ENCODE data around the gene PYCARD. TPM values are rescaled to one million over a fixed set of nuclear protein-coding genes. Genes with fewer than 3 reads are reported as not detected.
A peak's percentile ranks its signal among the peaks of the same experiment; 100 is the strongest.
"Not testable (repeated sequence)": the region's sequence is repeated elsewhere in the genome, so short reads cannot be mapped to it uniquely, and the experiment has no call there.

PYCARD gene
- total and polyA plus RNA-seq, 12 donors: 1.7 to 26.1 (median 3.3) TPM

DNA sequence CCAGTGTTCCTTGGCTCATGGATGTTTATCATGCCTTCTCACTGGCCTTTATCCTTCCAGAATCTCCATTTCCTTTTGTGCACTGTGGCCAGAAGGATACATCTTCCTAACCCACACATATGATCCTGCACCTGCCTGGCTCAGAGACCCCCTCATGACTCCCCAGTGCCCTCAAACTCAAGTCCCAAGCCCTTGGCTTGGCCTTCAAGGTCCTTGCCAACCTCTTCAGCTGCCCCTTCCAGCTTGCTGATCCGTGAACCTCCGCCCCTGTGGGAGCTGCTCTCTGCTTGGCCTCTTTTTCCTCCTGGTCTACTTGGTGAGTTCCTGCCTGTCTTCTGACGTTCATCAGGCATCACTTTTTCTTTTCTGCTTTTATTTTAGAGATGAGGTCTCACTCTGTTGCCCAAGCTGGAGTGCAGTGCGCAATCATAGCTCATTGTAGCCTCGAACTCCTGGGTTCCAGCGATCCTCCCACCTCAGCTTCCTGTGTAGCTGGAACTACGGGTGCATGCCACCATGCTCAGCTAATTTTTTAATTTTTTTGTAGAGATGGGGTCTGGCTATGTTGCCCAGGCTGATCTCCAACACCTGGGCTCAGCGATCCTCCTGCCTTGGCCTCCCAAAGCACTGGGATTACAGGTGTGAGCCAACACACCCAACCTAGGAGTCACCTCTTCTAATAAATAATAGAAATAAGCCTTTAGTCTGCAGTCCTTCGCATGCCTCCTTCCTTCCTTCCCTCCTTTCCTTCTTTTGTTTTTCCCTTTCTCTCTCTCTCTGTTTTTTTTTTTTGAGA is 2.5 kb upstream of the PYCARD start:
- ATAC-seq (no peak), DNase-seq (no peak)
- Histone ChIP-seq H3K27me3 (peaks cover 0 to 4% (median 0%) of the 10 kb centered on the region in 7 donors), H3K36me3 (peaks cover 0 to 8% (median 0%) of the 10 kb centered on the region in 9 donors), H3K4me3 (no peak overlapping the region), H3K4me1 (peaks cover 0 to 37% (median 17%) of the 10 kb centered on the region in 9 donors), H3K9me3 (no peaks in the 10 kb centered on the region), H3K27ac (no peak overlapping the region)
- intact Hi-C loops (cut with DNase I): loop anchor here in 1 of 10 donors (10.0 kb wide), 1 partner anchor 240 kb away; the partner anchor contains the start of gene ZNF843
- TF ChIP-seq, protein P1, sequence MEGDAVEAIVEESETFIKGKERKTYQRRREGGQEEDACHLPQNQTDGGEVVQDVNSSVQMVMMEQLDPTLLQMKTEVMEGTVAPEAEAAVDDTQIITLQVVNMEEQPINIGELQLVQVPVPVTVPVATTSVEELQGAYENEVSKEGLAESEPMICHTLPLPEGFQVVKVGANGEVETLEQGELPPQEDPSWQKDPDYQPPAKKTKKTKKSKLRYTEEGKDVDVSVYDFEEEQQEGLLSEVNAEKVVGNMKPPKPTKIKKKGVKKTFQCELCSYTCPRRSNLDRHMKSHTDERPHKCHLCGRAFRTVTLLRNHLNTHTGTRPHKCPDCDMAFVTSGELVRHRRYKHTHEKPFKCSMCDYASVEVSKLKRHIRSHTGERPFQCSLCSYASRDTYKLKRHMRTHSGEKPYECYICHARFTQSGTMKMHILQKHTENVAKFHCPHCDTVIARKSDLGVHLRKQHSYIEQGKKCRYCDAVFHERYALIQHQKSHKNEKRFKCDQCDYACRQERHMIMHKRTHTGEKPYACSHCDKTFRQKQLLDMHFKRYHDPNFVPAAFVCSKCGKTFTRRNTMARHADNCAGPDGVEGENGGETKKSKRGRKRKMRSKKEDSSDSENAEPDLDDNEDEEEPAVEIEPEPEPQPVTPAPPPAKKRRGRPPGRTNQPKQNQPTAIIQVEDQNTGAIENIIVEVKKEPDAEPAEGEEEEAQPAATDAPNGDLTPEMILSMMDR (IDR thresholded peaks at IDR 0.05): no peak
- WGBS, 2 donors: 88 to 89% methylated on average over 9 of the region's 9 CpGs

- TF ChIP-seq, protein P1 (IDR thresholded peaks at IDR 0.05): no peak
- peak overlapping the region in 9 of 10 donors; percentile 46 to 91 (median 61) for H3K27ac ChIP-seq
- intact Hi-C loops (cut with DNase I): loop anchor here in 2 of 10 donors (2.0 to 10.0 kb wide), 2 partner anchors 15 to 243 kb away; partner anchors contain the start of gene ZNF843 (in 1 of the 2)
- H3K4me3 ChIP-seq: peak overlapping the region; percentile 46 to 84 (median 72)
- no peaks in the 10 kb centered on the region for H3K27me3 ChIP-seq
- peaks cover 0 to 50% (median 17%) of the 10 kb centered on the region in 9 donors for H3K4me1 ChIP-seq
- H3K9me3 ChIP-seq: no peaks in the 10 kb centered on the region
- ATAC-seq (peak; percentile 53 to 69 (median 63)), DNase-seq (peak; percentile 16 to 44)
- peaks cover 0 to 36% (median 2%) of the 10 kb centered on the region in 9 donors for H3K36me3 ChIP-seq
- 18 to 25% methylated on average over 35 of the region's 35 CpGs for WGBS, 2 donors
These were observed 762 bp downstream of the PYCARD start for GRCh38 chr16:31201582-31202413.

GRCh38 chr16:31200821-31201568 is 1.6 kb downstream of the PYCARD start:
- ATAC-seq (peak in 3 of 8 donors; percentile 1 to 6 (median 5)), DNase-seq (no peak)
- 63 to 70% methylated on average over 8 of the region's 8 CpGs for WGBS, 2 donors
- Histone ChIP-seq H3K4me1 (peaks cover 0 to 50% (median 17%) of the 10 kb centered on the region in 9 donors), H3K27ac (peak overlapping the region in 3 of 10 donors; percentile 72 to 91 (median 75)), H3K4me3 (peak overlapping the region in 7 of 10 donors; percentile 61 to 84 (median 77)), H3K36me3 (peaks cover 0 to 44% (median 2%) of the 10 kb centered on the region in 9 donors), H3K27me3 (no peaks in the 10 kb centered on the region), H3K9me3 (no peaks in the 10 kb centered on the region)
- TF ChIP-seq, protein P1 (IDR thresholded peaks at IDR 0.05): peak in 2 of 9 donors; percentile 17 to 20
- intact Hi-C loops (cut with DNase I): loop anchor here in 2 of 10 donors (2.0 to 10.0 kb wide), 2 partner anchors 14 to 244 kb away; partner anchors contain the start of gene ZNF843 (in 1 of the 2)

DNA sequence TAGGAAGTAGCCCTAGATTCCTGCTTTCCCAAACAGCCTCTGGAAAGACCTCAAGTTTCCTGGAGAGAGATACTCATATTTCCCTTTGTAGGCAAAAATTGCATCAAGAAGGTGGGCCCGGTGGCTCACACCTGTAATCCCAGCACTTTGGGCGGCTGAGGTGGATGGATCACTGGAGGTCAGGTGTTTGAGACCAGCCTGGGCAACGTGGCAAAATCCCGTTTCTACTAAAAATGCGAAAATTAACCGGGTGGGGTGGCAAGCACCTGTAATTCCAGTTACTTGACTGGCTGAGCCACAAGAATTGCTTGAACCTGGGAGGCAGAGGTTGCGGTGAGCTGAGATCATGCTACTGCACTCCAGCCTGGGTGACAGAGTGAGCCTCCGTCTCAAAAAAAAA is 2.4 kb downstream of the PYCARD start:
- Histone ChIP-seq H3K36me3 (peaks cover 0 to 53% (median 2%) of the 10 kb centered on the region in 9 donors), H3K27ac (peak overlapping the region in 1 of 10 donors; percentile 91), H3K4me1 (peaks cover 0 to 50% (median 17%) of the 10 kb centered on the region in 9 donors)
- ATAC-seq, DNase-seq, H3K27me3 ChIP-seq, H3K9me3 ChIP-seq, H3K4me3 ChIP-seq: not testable (repeated sequence)
- WGBS, 2 donors: 91 to 92% methylated on average over 8 of the region's 8 CpGs
- intact Hi-C loops (cut with DNase I): loop anchor here in 2 of 10 donors (2.0 to 10.0 kb wide), 2 partner anchors 13 to 245 kb away; partner anchors contain the start of gene ZNF843 (in 1 of the 2)

Measured in heart right ventricle (tissue), 16 donors.